HG03354 (cell line): Measurements from ENCODE around the gene GSTP1.
A peak's percentile ranks its signal among the peaks of the same experiment; 100 is the strongest.

Source experiments
- ATAC-seq: cut with Tn5 transposase; IDR thresholded peaks from one replicate; pipeline ENCODE4 v1.9.1; 2021; ENCODE audit warnings: mild to moderate bottlenecking; ENCODE audit not compliant: unreplicated experiment, poor library complexity, severe bottlenecking

GSTP1 gene

GRCh38 chr11:67627812-67628624 is 44.4 kb downstream of the GSTP1 start:
- ATAC-seq = no peak

GRCh38 chr11:67628710-67629385 is 45.2 kb downstream of the GSTP1 start:
- no peak for ATAC-seq

- peak; percentile 54 for ATAC-seq
These were observed 46.0 kb downstream of the GSTP1 start, which contains the start of gene NUDT8 for GRCh38 chr11:67629386-67630227. NUDT8 (minus strand) TSS chr11:67629937; CDS start chr11:67629911, 26 bp downstream.

- ATAC-seq = peak; percentile 71
These were observed 46.8 kb downstream of the GSTP1 start for GRCh38 chr11:67630228-67630942.

GRCh38 chr11:67630943-67631331 is 47.3 kb downstream of the GSTP1 start:
- no peak for ATAC-seq

GRCh38 chr11:67631411-67631810 is 47.8 kb downstream of the GSTP1 start:
- ATAC-seq = no peak

- ATAC-seq = no peak
These were observed 48.2 kb downstream of the GSTP1 start for GRCh38 chr11:67631853-67632174.

- no peak for ATAC-seq
These were observed 48.8 kb downstream of the GSTP1 start for GRCh38 chr11:67632175-67632981.

GRCh38 chr11:67632982-67633755 is 49.6 kb downstream of the GSTP1 start:
- no peak for ATAC-seq

GRCh38 chr11:67633758-67634365 is 50.2 kb downstream of the GSTP1 start:
- ATAC-seq = no peak

GRCh38 chr11:67634366-67635230 is 51.0 kb downstream of the GSTP1 start:
- ATAC-seq = no peak

GRCh38 chr11:67635231-67635521 is 51.6 kb downstream of the GSTP1 start:
- no peak for ATAC-seq
